Mesendoderm (in vitro differentiated cells): ENCODE measurements around the gene NAA38.

Experiments used
- DNase-seq: peaks from one replicate; pipeline ENCODE4 v3.0.0; 2013
- H2AK5ac ChIP-seq: 2 replicates; pipeline ENCODE4 v1.6.1; 2013; ENCODE audit warnings: low read length, inconsistent platforms
- H2BK120ac ChIP-seq: 2 replicates; pipeline ENCODE4 v1.6.1; 2013; ENCODE audit warnings: low read depth, mild to moderate bottlenecking, low read length, moderate library complexity, mixed read lengths
- H2BK15ac ChIP-seq: replicated peaks from 2 replicates; pipeline ENCODE4 v1.6.1; 2013; ENCODE audit warnings: low read depth, mild to moderate bottlenecking, moderate library complexity
- H2BK5ac ChIP-seq: 2 replicates; pipeline ENCODE4 v1.6.1; 2013; ENCODE audit warnings: low read length, inconsistent platforms
- H3K18ac ChIP-seq: 2 replicates; pipeline ENCODE4 v1.6.1; 2013; ENCODE audit warnings: mild to moderate bottlenecking, low read length, mixed read lengths
- H3K23ac ChIP-seq: one replicate; pipeline ENCODE4 v1.6.1; 2013; ENCODE audit warnings: low read length
- H3K27ac ChIP-seq: 2 replicates; pipeline ENCODE4 v1.5.1; 2013; ENCODE audit warnings: low read depth, mild to moderate bottlenecking, inconsistent platforms, low read length, moderate library complexity
- H3K27me3 ChIP-seq: 2 replicates; pipeline ENCODE4 v1.6.1; 2013; ENCODE audit warnings: low read length, control low read depth, mild to moderate bottlenecking, inconsistent platforms; ENCODE audit not compliant: insufficient read depth, poor library complexity
- H3K36me3 ChIP-seq: 2 replicates; pipeline ENCODE4 v1.6.1; 2013; ENCODE audit warnings: low read length, inconsistent platforms; ENCODE audit not compliant: control insufficient read depth, insufficient read depth
- H3K4ac ChIP-seq: one replicate; pipeline ENCODE4 v1.6.1; 2013; ENCODE audit warnings: low read depth, mild to moderate bottlenecking, low read length, moderate library complexity
- H3K4me1 ChIP-seq: 2 replicates; pipeline ENCODE4 v1.6.1; 2013; ENCODE audit warnings: low read depth, low read length, inconsistent platforms; ENCODE audit not compliant: control insufficient read depth
- H3K4me2 ChIP-seq: 2 replicates; pipeline ENCODE4 v1.6.1; 2013; ENCODE audit warnings: low read length
- H3K4me3 ChIP-seq: 2 replicates; pipeline ENCODE4 v1.5.1; 2013; ENCODE audit warnings: mild to moderate bottlenecking, low read length
- H3K56ac ChIP-seq: one replicate; pipeline ENCODE4 v1.6.1; 2013; ENCODE audit warnings: low read length
- H3K79me1 ChIP-seq: 2 replicates; pipeline ENCODE4 v1.6.1; 2013; ENCODE audit warnings: low read length, inconsistent platforms
- H3K79me2 ChIP-seq: 2 replicates; pipeline ENCODE4 v1.6.1; 2013; ENCODE audit warnings: mild to moderate bottlenecking, low read length; ENCODE audit not compliant: control insufficient read depth, insufficient read depth
- H3K9ac ChIP-seq: 2 replicates; pipeline ENCODE4 v1.6.1; 2013; ENCODE audit warnings: low read length, inconsistent platforms
- H4K5ac ChIP-seq: one replicate; pipeline ENCODE4 v1.6.1; 2013; ENCODE audit warnings: low read length
- H4K8ac ChIP-seq: one replicate; pipeline ENCODE4 v1.6.1; 2013; ENCODE audit warnings: low read depth, mild to moderate bottlenecking, control low read depth, low read length, moderate library complexity
- WGBS: extraction: QIAGEN DNeasy Blood & Tissue Kit; methylation state at CpG from one replicate; pipeline ENCODE4 v1.1.7; 2013; ENCODE audit warnings: low lambda C conversion rate, missing lambda C conversion rate; ENCODE audit not compliant: insufficient coverage; ENCODE audit errors: extremely low coverage; 5-methylcytosine and 5-hydroxymethylcytosine counted together

NAA38 gene

GRCh38 chr17:7848739-7849129 lies 8.6 kb downstream of the NAA38 start:
- H4K8ac ChIP-seq, result no peak overlapping the region
- H3K27me3 ChIP-seq, result peaks cover 7% of the 10 kb centered on the region
- no peaks in the 10 kb centered on the region for H3K79me2 ChIP-seq
- no peak overlapping the region for H3K23ac ChIP-seq
- WGBS, result no CpG with 5 or more reads among the region's 21 CpGs
- H4K5ac ChIP-seq, result no peak overlapping the region
- no peak overlapping the region for H2BK5ac ChIP-seq
- H3K36me3 ChIP-seq, result no peaks in the 10 kb centered on the region
- no peak overlapping the region for H3K27ac ChIP-seq
- no peak overlapping the region for H2BK15ac ChIP-seq
- no peak overlapping the region for H2AK5ac ChIP-seq
- no peak overlapping the region for H3K56ac ChIP-seq
- H3K4me2 ChIP-seq, result no peak overlapping the region
- H3K9ac ChIP-seq, result no peak overlapping the region
- DNase-seq, result no peak
- no peak overlapping the region for H3K4me3 ChIP-seq
- H2BK120ac ChIP-seq, result no peak overlapping the region
- no peaks in the 10 kb centered on the region for H3K79me1 ChIP-seq
- H3K4me1 ChIP-seq, result no peaks in the 10 kb centered on the region
- no peak overlapping the region for H3K18ac ChIP-seq
- H3K4ac ChIP-seq, result no peak overlapping the region

GRCh38 chr17:7848131-7848579 lies 9.2 kb downstream of the NAA38 start:
- Histone ChIP-seq H3K27ac (no peak overlapping the region), H3K27me3 (peaks cover 7% of the 10 kb centered on the region), H4K8ac (no peak overlapping the region), H3K56ac (no peak overlapping the region), H3K4me2 (no peak overlapping the region), H3K36me3 (no peaks in the 10 kb centered on the region), H3K4me3 (no peak overlapping the region), H4K5ac (no peak overlapping the region), H3K4me1 (no peaks in the 10 kb centered on the region), H3K4ac (no peak overlapping the region), H2AK5ac (no peak overlapping the region), H3K9ac (no peak overlapping the region), H3K79me1 (no peaks in the 10 kb centered on the region), H2BK5ac (no peak overlapping the region), H2BK15ac (no peak overlapping the region), H3K79me2 (no peaks in the 10 kb centered on the region), H3K18ac (no peak overlapping the region), H2BK120ac (no peak overlapping the region), H3K23ac (no peak overlapping the region)
- no CpG with 5 or more reads among the region's 20 CpGs for WGBS
- no peak for DNase-seq

GRCh38 chr17:7846765-7847661 lies 10.3 kb downstream of the NAA38 start:
- no peak overlapping the region for H3K27ac ChIP-seq
- H4K8ac ChIP-seq, result no peak overlapping the region
- H3K56ac ChIP-seq, result no peak overlapping the region
- no peak overlapping the region for H4K5ac ChIP-seq
- H2BK120ac ChIP-seq, result no peak overlapping the region
- H2BK5ac ChIP-seq, result no peak overlapping the region
- no peaks in the 10 kb centered on the region for H3K27me3 ChIP-seq
- H3K79me1 ChIP-seq, result no peaks in the 10 kb centered on the region
- no peak overlapping the region for H3K9ac ChIP-seq
- DNase-seq, result no peak
- no peak overlapping the region for H2AK5ac ChIP-seq
- no peak overlapping the region for H3K23ac ChIP-seq
- no peak overlapping the region for H2BK15ac ChIP-seq
- H3K4me2 ChIP-seq, result no peak overlapping the region
- no peak overlapping the region for H3K4ac ChIP-seq
- no CpG with 5 or more reads among the region's 34 CpGs for WGBS
- H3K4me3 ChIP-seq, result no peak overlapping the region
- no peaks in the 10 kb centered on the region for H3K4me1 ChIP-seq
- H3K79me2 ChIP-seq, result no peaks in the 10 kb centered on the region
- H3K36me3 ChIP-seq, result no peaks in the 10 kb centered on the region
- H3K18ac ChIP-seq, result no peak overlapping the region

- Histone ChIP-seq H3K36me3 (no peaks in the 10 kb centered on the region), H3K9ac (no peak overlapping the region), H2AK5ac (no peak overlapping the region), H3K79me1 (no peaks in the 10 kb centered on the region), H3K27me3 (no peaks in the 10 kb centered on the region), H3K4me1 (peaks cover 3% of the 10 kb centered on the region), H2BK120ac (no peak overlapping the region), H4K8ac (no peak overlapping the region), H3K4me2 (no peak overlapping the region), H3K27ac (no peak overlapping the region), H3K79me2 (no peaks in the 10 kb centered on the region), H3K4me3 (no peak overlapping the region), H3K56ac (no peak overlapping the region), H3K18ac (no peak overlapping the region), H3K23ac (no peak overlapping the region), H2BK15ac (no peak overlapping the region), H2BK5ac (no peak overlapping the region), H4K5ac (no peak overlapping the region), H3K4ac (no peak overlapping the region)
- WGBS, result no CpG with 5 or more reads among the region's 22 CpGs
- no peak for DNase-seq
These were observed 11.2 kb downstream of the NAA38 start for GRCh38 chr17:7846063-7846735.

GRCh38 chr17:7845359-7846062 lies 11.8 kb downstream of the NAA38 start:
- H3K27me3 ChIP-seq, result no peaks in the 10 kb centered on the region
- no peak overlapping the region for H2AK5ac ChIP-seq
- no peak overlapping the region for H2BK5ac ChIP-seq
- WGBS, result no CpG with 5 or more reads among the region's 15 CpGs
- no peaks in the 10 kb centered on the region for H3K79me2 ChIP-seq
- H3K4me1 ChIP-seq, result peaks cover 4% of the 10 kb centered on the region
- no peak overlapping the region for H3K18ac ChIP-seq
- H3K9ac ChIP-seq, result peak overlapping the region; percentile 82
- H3K23ac ChIP-seq, result no peak overlapping the region
- no peak overlapping the region for H2BK15ac ChIP-seq
- H3K4me2 ChIP-seq, result peak overlapping the region; percentile 88
- H3K4me3 ChIP-seq, result no peak overlapping the region
- no peaks in the 10 kb centered on the region for H3K36me3 ChIP-seq
- H4K5ac ChIP-seq, result no peak overlapping the region
- no peak overlapping the region for H4K8ac ChIP-seq
- no peak overlapping the region for H2BK120ac ChIP-seq
- no peak overlapping the region for H3K27ac ChIP-seq
- no peaks in the 10 kb centered on the region for H3K79me1 ChIP-seq
- peak overlapping the region; percentile 83 for H3K56ac ChIP-seq
- no peak for DNase-seq
- no peak overlapping the region for H3K4ac ChIP-seq
